Measurements from ENCODE around the gene LFNG. TPM values are rescaled to one million over a fixed set of nuclear protein-coding genes. Genes with fewer than 3 reads are reported as not detected.
"Not testable (repeated sequence)": the region's sequence is repeated elsewhere in the genome, so short reads cannot be mapped to it uniquely, and the experiment has no call there.

Gene LFNG
- total and polyA plus RNA-seq, 12 donors = 2.4 to 11.8 (median 9.0) TPM

DNA sequence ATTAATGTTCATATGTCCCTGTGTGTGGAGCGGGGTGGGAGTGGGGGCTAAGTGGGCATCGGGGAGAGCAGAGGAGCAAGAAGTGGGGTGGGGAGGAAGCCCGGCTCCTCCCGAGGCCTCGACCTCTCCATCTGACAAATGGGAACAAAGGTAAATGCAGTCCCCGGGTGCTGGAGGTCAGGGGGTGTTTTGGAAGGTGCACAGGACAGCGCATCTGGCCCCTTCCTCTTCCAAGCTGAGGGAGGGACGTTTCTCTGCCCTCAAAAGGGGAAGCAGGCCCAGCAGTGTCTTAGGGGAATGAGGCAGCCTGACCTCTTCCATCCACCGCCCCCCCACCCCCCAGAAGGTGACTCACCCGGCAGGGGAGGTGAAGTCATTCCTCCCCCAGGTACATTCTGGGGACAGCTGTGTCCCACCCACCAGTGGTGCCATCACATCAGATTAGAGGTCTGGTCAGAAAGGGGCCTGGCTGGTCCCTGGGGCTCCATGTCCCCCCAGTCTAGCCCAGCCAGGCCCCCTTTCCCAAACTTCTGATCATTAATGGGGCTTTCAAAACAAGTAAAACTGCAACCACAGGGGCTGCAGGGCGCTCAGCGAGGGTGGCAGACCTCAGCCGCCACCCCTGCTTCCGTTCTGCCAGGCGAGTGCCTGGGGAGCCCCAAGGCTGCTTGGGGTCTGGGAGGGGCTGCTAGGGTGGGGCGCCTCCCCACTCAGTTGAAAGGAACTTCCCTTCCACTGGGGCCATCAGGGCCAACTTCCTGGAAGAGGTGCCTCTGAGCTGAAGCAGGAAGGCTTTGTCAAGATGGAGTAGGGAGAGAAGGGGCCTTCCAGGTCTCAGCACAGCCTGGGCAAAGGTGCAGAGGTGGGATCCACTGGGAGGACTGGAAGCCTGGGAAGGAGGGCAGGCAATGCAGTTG, 10.8 kb downstream of the LFNG start:
- intact Hi-C loops (cut with DNase I) = no loop called here
- Histone ChIP-seq H3K36me3 (peaks cover 0 to 40% (median 1%) of the 10 kb centered on the region in 9 donors), H3K27me3 (peaks cover 0 to 8% (median 0%) of the 10 kb centered on the region in 7 donors), H3K4me1 (peaks cover 0 to 66% (median 34%) of the 10 kb centered on the region in 9 donors), H3K27ac (peak overlapping the region in 8 of 10 donors; percentile 1 to 94 (median 62)), H3K9me3 (no peaks in the 10 kb centered on the region), H3K4me3 (peak overlapping the region in 2 of 10 donors; percentile 1 to 34)
- peak in 7 of 8 donors; percentile 24 to 53 (median 44) for ATAC-seq
- 80% methylated on average over 16 of the region's 16 CpGs for WGBS, 2 donors
- TF ChIP-seq, protein P1, sequence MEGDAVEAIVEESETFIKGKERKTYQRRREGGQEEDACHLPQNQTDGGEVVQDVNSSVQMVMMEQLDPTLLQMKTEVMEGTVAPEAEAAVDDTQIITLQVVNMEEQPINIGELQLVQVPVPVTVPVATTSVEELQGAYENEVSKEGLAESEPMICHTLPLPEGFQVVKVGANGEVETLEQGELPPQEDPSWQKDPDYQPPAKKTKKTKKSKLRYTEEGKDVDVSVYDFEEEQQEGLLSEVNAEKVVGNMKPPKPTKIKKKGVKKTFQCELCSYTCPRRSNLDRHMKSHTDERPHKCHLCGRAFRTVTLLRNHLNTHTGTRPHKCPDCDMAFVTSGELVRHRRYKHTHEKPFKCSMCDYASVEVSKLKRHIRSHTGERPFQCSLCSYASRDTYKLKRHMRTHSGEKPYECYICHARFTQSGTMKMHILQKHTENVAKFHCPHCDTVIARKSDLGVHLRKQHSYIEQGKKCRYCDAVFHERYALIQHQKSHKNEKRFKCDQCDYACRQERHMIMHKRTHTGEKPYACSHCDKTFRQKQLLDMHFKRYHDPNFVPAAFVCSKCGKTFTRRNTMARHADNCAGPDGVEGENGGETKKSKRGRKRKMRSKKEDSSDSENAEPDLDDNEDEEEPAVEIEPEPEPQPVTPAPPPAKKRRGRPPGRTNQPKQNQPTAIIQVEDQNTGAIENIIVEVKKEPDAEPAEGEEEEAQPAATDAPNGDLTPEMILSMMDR (IDR thresholded peaks at IDR 0.05) = no peak
- DNase-seq = peak in 1 of 2 donors; percentile 42

DNA sequence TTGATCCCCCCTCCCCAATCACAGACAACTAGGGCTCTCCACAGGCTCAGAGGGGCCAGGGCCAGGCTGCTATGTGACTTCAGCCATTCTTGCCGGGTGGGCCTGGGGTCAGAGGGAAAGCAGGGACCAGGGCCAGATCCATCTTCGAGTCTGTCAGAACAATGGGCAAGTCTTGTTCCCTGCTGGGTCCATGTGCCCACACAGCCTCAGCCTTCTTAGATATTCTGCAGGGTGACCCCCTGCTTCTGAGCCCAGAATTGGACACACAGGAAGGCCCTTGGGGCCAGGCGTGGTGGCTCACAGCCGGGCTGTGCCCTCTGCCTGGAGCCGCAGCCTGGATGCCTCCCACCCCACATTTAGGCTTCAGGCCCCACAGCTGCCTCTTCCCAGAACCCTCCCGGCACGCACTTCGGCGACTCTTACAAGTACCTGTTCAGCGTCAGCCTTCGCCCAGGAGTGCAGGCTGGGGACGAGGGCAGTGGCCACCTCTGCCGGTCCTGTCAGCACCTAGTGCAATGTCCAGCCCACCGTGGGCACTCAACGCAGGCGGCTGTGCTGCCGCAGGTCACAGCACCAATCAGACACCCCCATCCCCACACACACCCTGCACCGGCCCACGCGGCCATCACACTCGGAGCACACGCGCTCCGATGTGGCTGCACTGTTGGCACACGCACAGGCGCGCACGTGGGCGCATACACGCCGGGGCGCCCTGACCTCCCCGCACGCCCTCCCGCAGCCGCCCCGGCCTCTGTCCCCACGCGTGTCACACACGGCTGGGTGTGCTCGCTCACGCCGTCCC, 11.6 kb downstream of the LFNG start:
- Histone ChIP-seq H3K4me3 (peak overlapping the region in 1 of 10 donors; percentile 34), H3K36me3 (peaks cover 0 to 31% (median 0%) of the 10 kb centered on the region in 9 donors), H3K4me1 (peaks cover 0 to 57% (median 34%) of the 10 kb centered on the region in 9 donors), H3K27ac (peak overlapping the region in 4 of 10 donors; percentile 46 to 94 (median 72))
- intact Hi-C loops (cut with DNase I); H3K9me3 ChIP-seq; H3K27me3 ChIP-seq: not testable (repeated sequence)
- ATAC-seq (peak in 3 of 8 donors; percentile 5 to 20 (median 6)), DNase-seq (peak in 1 of 2 donors; percentile 14)
- WGBS, 2 donors = 31 to 36% methylated on average over 33 to 43 of the region's 43 CpGs

DNA sequence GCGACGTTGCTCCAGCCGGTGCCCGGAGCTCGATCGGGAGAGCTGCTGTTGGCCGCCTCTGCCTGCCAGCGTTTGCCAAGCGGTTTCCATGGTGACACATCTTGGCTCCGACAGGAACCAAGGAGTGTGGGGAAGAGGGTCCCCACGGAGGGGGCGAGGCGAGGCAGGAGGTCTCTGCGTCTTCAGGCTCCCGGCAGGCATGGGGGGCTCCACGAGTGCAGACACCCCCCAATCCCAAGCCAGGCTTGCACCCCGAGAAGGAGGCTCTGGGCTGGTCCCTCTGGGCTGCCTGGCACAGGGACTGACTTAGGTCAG, 12.2 kb downstream of the LFNG start:
- H3K4me3 ChIP-seq; DNase-seq; H3K9me3 ChIP-seq; H3K27ac ChIP-seq; H3K27me3 ChIP-seq; intact Hi-C loops (cut with DNase I): not testable (repeated sequence)
- ATAC-seq = peak in 1 of 8 donors; percentile 4
- Histone ChIP-seq H3K36me3 (peaks cover 0 to 26% (median 0%) of the 10 kb centered on the region in 9 donors), H3K4me1 (peaks cover 0 to 52% (median 34%) of the 10 kb centered on the region in 9 donors)
- 41 to 62% methylated on average over 10 to 16 of the region's 17 CpGs for WGBS, 2 donors

DNA sequence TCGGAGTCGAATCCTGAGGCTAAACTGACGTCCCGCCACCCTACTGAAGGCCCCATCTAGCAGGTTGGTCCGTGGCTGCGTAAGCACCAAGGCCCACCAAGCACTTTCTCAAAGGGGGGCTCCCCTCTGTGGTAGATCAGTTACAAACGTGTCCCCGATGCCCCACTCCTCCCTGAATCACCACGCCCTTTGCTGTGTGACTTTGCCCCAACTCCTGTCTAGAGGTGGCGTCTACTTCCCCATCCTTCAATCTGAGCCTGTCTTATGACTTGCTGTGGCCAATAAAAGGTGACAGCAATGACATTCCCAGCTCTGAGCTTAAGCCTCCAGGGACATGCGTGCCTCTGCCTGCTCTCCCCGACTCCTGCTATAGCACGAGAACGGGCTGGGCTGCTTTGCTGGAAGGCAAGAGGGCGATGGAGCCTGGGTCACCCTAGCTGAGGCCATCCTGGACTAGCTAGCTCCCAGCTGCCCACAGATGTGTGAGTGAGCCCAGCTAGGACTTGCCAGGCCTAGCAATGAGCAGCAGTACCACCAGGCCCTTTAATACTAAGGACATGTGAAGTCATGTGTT, 12.7 kb downstream of the LFNG start:
- WGBS, 2 donors = 77 to 82% methylated on average over 9 to 13 of the region's 15 CpGs
- peaks cover 0 to 20% (median 0%) of the 10 kb centered on the region in 9 donors for H3K36me3 ChIP-seq
- H3K4me1 ChIP-seq = peaks cover 0 to 46% (median 30%) of the 10 kb centered on the region in 9 donors
- H3K27me3 ChIP-seq; ATAC-seq; H3K9me3 ChIP-seq; intact Hi-C loops (cut with DNase I); DNase-seq; H3K4me3 ChIP-seq; H3K27ac ChIP-seq: not testable (repeated sequence)

DNA sequence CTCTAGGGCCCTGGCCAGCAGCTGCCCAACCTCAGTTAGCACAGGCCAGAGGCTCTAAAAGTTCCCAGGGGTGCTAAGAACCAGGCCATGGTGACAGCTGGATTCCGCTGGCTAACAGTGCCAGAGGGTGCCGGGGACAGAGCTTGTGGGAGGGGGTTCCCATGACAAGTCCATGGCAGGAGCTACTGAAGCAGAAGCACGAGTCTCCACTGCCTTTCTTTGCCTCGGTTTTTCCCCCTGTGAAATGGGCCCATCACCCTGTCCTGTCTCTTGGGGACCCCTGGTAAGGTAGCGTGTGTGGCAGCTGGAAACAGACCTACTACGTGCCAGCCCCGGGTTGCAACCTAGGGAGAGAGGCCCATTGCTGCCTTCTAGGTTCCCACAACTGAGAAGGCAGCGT, 13.2 kb downstream of the LFNG start:
- WGBS, 2 donors = 92 to 97% methylated on average over 5 of the region's 8 CpGs
- H3K4me3 ChIP-seq; intact Hi-C loops (cut with DNase I): not testable (repeated sequence)

DNA sequence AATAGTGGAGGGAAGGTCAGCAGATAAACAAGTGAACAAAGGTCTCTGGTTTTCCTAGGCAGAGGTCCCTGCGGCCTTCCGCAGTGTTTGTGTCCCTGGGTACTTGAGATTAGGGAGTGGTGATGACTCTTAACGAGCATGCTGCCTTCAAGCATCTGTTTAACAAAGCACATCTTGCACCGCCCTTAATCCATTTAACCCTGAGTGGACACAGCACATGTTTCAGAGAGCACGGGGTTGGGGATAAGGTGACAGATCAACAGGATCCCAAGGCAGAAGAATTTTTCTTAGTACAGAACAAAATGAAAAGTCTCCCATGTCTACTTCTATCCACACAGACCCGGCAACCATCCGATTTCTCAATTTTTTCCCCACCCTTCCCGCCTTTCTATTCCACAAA, 14.0 kb downstream of the LFNG start:
- ATAC-seq; intact Hi-C loops (cut with DNase I); H3K9me3 ChIP-seq; H3K27me3 ChIP-seq; DNase-seq; H3K27ac ChIP-seq; H3K4me3 ChIP-seq: not testable (repeated sequence)
- peaks cover 0 to 34% (median 25%) of the 10 kb centered on the region in 9 donors for H3K4me1 ChIP-seq
- H3K36me3 ChIP-seq = peaks cover 0 to 21% (median 7%) of the 10 kb centered on the region in 9 donors
- WGBS, 2 donors = 35 to 63% methylated on average over 1 to 2 of the region's 8 CpGs

More for the DNA sequence above, 13.2 kb downstream of the LFNG start:
- peaks cover 0 to 41% (median 27%) of the 10 kb centered on the region in 9 donors for H3K4me1 ChIP-seq
- not testable (repeated sequence) for H3K27ac ChIP-seq, H3K27me3 ChIP-seq, DNase-seq, ATAC-seq, H3K9me3 ChIP-seq
- peaks cover 0 to 20% (median under 1%) of the 10 kb centered on the region in 9 donors for H3K36me3 ChIP-seq

DNA sequence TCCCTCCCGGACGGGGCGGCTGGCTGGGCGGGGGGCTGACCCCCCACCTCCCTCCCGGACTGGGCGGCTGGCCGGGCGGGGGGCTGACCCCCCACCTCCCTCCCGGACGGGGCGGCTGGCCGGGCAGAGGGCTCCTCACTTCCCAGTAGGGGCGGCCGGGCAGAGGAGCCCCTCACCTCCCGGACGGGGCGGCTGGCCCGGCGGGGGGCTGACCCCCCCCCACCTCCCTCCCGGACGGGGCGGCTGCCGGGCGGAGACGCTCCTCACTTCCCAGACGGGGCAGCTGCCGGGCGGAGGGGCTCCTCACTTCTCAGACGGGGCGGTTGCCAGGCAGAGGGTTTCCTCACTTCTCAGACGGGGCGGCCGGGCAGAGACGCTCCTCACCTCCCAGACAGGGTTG, 14.6 kb downstream of the LFNG start:
- 85 to 89% methylated on average over 9 to 26 of the region's 34 CpGs for WGBS, 2 donors

DNA sequence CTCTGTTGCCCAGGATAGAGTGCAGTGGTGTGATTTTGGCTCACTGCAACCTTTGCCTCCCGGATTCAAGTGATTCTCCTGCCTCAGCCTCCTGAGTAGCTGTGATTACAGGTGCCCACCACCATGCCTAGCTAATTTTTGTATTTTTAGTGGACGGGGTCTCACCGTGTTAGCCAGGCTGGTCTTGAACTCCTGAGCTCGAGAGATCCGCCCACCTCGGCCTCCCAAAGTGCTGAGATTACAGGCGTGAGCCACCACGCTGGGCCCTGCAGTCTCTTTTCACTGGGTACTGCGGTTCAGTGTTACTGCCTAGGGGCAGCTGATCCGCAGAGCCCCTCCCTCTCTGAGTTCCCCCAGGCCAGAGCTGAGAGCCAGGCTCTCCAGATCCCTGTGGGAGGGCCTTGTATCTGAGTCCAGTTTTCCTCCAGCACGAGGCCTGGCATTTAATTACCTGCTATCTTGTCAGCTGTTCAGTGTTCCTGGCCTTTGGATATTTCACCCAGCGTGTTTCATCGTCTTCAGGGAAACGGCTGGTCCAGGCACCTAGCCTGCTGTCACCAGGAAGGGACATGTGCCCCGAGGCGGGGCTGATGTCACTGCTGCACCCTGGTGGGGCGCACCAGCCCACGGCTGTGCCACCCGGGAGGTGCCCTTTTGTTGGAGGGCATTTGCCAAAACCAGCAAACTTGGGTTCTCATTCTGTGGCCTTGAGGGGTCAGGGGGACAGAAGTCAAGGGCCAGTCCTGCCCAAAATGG, 16.5 kb downstream of the LFNG start:
- 78% methylated on average over 8 to 19 of the region's 19 CpGs for WGBS, 2 donors
- H3K4me1 ChIP-seq; H3K9me3 ChIP-seq; DNase-seq; H3K27ac ChIP-seq; H3K4me3 ChIP-seq; H3K27me3 ChIP-seq; intact Hi-C loops (cut with DNase I): not testable (repeated sequence)
- ATAC-seq = peak in 1 of 8 donors; percentile 13
- H3K36me3 ChIP-seq = peaks cover 0 to 40% (median 16%) of the 10 kb centered on the region in 9 donors

More for the DNA sequence above, 14.6 kb downstream of the LFNG start:
- H3K4me3 ChIP-seq; H3K9me3 ChIP-seq; ATAC-seq; H3K27ac ChIP-seq; intact Hi-C loops (cut with DNase I); DNase-seq; H3K27me3 ChIP-seq: not testable (repeated sequence)
- Histone ChIP-seq H3K4me1 (peaks cover 0 to 27% (median 21%) of the 10 kb centered on the region in 9 donors), H3K36me3 (peaks cover 0 to 21% (median 13%) of the 10 kb centered on the region in 9 donors)

Measured in heart right ventricle (tissue), 16 donors.